SK-N-SH treated with all-trans-retinoic acid at 6 μM for 48 hours (cell line): Measurements from ENCODE around the gene KLRF2.

Source experiments
- ATAC-seq: fragments of 200-7000 bp; cut with Tn5 transposase; 3 replicates; pipeline ENCODE4 v1.9.1; 2020; ENCODE audit warnings: mild to moderate bottlenecking, moderate library complexity
- ARNTL ChIP-seq: fragments of 450-650 bp; formaldehyde crosslinking; IDR thresholded peaks from 2 replicates; pipeline ENCODE4 v1.5.0; 2020; ENCODE audit warnings: low read depth, mild to moderate bottlenecking, moderate library complexity, borderline replicate concordance
- CREB5 ChIP-seq: fragments of 250-450 bp; sonication (Bioruptor Pico); IDR thresholded peaks from 2 replicates; pipeline ENCODE4 v1.5.1; 2020; ENCODE audit warnings: low read depth, mild to moderate bottlenecking, moderate library complexity
- CSDC2 ChIP-seq: fragments of 250-450 bp; sonication (Bioruptor Pico); IDR thresholded peaks from 2 replicates; pipeline ENCODE4 v1.5.0; 2020; ENCODE audit warnings: mild to moderate bottlenecking, moderate library complexity
- ESRRG ChIP-seq: fragments of 250-450 bp; sonication (Bioruptor Pico); IDR thresholded peaks from 2 replicates; pipeline ENCODE4 v1.6.1; 2021; ENCODE audit warnings: mild to moderate bottlenecking
- GLIS3 ChIP-seq: fragments of 250-450 bp; sonication (Bioruptor Pico); IDR thresholded peaks from 2 replicates; pipeline ENCODE4 v1.5.0; 2020; ENCODE audit warnings: mild to moderate bottlenecking, moderate library complexity
- ISL1 ChIP-seq: fragments of 250-450 bp; sonication (Bioruptor Pico); IDR thresholded peaks from 2 replicates; pipeline ENCODE4 v2.1.2; 2022; ENCODE audit warnings: mild to moderate bottlenecking, moderate library complexity
- OSR1 ChIP-seq: fragments of 250-450 bp; sonication (Bioruptor Pico); IDR thresholded peaks from 2 replicates; pipeline ENCODE4 v1.8.0; 2022; ENCODE audit warnings: moderate library complexity, mild to moderate bottlenecking, inconsistent platforms
- POU6F1 ChIP-seq: fragments of 250-450 bp; sonication (Bioruptor Pico); IDR thresholded peaks from 2 replicates; pipeline ENCODE4 v1.8.0; 2021; ENCODE audit warnings: low read depth, mild to moderate bottlenecking, moderate library complexity, borderline replicate concordance
- PPARA ChIP-seq: fragments of 250-450 bp; sonication (Bioruptor Pico); IDR thresholded peaks from 2 replicates; pipeline ENCODE4 v1.5.0; 2020; ENCODE audit warnings: mild to moderate bottlenecking, borderline replicate concordance
- RARB ChIP-seq: fragments of 250-450 bp; sonication (Bioruptor Pico); IDR thresholded peaks from 2 replicates; pipeline ENCODE4 v1.8.0; 2021; ENCODE audit warnings: mild to moderate bottlenecking, moderate library complexity
- SNAI2 ChIP-seq: fragments of 250-450 bp; sonication (Bioruptor Pico); IDR thresholded peaks from 2 replicates; pipeline ENCODE4 v1.5.0; 2020; ENCODE audit warnings: mild to moderate bottlenecking, moderate library complexity
- TCF4 ChIP-seq: fragments of 250-450 bp; sonication (Bioruptor Pico); IDR thresholded peaks from 2 replicates; pipeline ENCODE4 v1.8.0; 2021; ENCODE audit warnings: mild to moderate bottlenecking, moderate library complexity, borderline replicate concordance
- TOX ChIP-seq: fragments of 250-450 bp; sonication (Bioruptor Pico); IDR thresholded peaks from 2 replicates; pipeline ENCODE4 v1.8.0; 2021; ENCODE audit warnings: mild to moderate bottlenecking, moderate library complexity, borderline replicate concordance
- TSHZ2 ChIP-seq: fragments of 250-450 bp; sonication (Bioruptor Pico); IDR thresholded peaks from 2 replicates; pipeline ENCODE4 v1.5.0; 2020; ENCODE audit warnings: mild to moderate bottlenecking, moderate library complexity
- ZC3H10 ChIP-seq: fragments of 250-450 bp; sonication (Bioruptor Pico); IDR thresholded peaks from 2 replicates; pipeline ENCODE4 v1.5.1; 2021; ENCODE audit warnings: mild to moderate bottlenecking, moderate library complexity
- ZFP3 ChIP-seq: fragments of 250-450 bp; sonication (Bioruptor Pico); IDR thresholded peaks from 2 replicates; pipeline ENCODE4 v1.5.0; 2020; ENCODE audit warnings: mild to moderate bottlenecking, moderate library complexity
- ZFP30 ChIP-seq: fragments of 450-650 bp; formaldehyde crosslinking; IDR thresholded peaks from 2 replicates; pipeline ENCODE4 v1.5.0; 2022; ENCODE audit warnings: mild to moderate bottlenecking, moderate library complexity
- ZNF565 ChIP-seq: fragments of 450-650 bp; formaldehyde crosslinking; conservative IDR thresholded peaks from 2 replicates; pipeline ENCODE4 v1.5.0; 2020; ENCODE audit warnings: low read depth, mild to moderate bottlenecking, moderate library complexity
- ZNF8 ChIP-seq: fragments of 450-650 bp; formaldehyde crosslinking; IDR thresholded peaks from 2 replicates; pipeline ENCODE4 v1.5.0; 2020; ENCODE audit warnings: mild to moderate bottlenecking, moderate library complexity
- TF ChIP-seq, protein P1 (sequence below): fragments of 250-450 bp; sonication (Bioruptor Pico); IDR thresholded peaks from 2 replicates; pipeline ENCODE4 v1.5.1; 2021; ENCODE audit warnings: mild to moderate bottlenecking, moderate library complexity
- TF ChIP-seq, protein P2 (sequence below): fragments of 250-450 bp; sonication (Bioruptor Pico); IDR thresholded peaks from 2 replicates; pipeline ENCODE4 v1.8.0; 2020; ENCODE audit warnings: mild to moderate bottlenecking, moderate library complexity, borderline replicate concordance

The KLRF2 gene

DNA sequence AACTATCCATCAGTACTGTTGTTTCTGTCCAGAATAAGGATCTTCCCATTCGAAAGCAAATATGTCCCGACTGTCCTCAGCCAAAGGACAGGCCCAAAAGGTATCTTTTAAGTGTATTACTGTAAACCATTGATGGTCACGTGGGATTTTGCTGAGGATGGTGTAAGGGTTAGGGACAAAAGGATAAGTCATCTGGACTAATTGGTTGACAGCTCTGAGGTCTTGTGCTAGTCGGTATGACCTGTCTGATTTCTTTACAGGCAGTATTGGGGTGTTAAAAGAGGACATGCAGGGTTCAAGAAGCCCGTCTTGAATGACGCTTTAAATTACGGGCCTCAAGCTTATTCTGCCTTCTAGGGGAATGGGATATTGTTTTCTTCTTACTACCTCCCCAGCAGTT, 26.5 kb downstream of the KLRF2 start (continued):
- TF ChIP-seq ZNF565 (no peak), ARNTL (CRISPR knock-in tag) (no peak), CSDC2 (CRISPR knock-in tag) (no peak), ZNF8 (no peak), TOX (CRISPR knock-in tag) (no peak)

DNA sequence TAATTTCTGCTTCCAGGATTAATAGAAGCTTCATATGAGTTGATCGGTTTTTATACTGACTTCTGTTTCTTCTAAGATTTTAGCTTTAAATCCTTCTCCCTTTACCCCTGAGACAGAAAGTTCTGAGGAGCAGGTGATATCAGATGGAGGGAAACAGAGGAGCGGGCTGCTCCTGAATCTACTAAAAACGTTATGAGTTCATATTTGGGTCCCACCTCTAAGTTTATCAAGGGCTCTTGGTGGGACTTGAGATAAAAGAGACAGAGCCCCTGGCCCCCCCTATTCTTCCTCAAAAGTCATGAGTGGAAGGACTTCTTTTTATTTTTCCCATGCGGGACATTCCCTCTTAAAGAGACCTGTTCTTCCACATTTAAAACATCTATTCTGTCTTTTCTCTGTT, 27.1 kb downstream of the KLRF2 start:
- TF ChIP-seq SNAI2 (CRISPR knock-in tag): no peak
- TF ChIP-seq OSR1 (CRISPR knock-in tag): no peak
- no peak for TF ChIP-seq ESRRG (CRISPR knock-in tag)
- no peak for TF ChIP-seq PPARA
- no peak for TF ChIP-seq ZFP3 (CRISPR knock-in tag)
- TF ChIP-seq, protein P1, sequence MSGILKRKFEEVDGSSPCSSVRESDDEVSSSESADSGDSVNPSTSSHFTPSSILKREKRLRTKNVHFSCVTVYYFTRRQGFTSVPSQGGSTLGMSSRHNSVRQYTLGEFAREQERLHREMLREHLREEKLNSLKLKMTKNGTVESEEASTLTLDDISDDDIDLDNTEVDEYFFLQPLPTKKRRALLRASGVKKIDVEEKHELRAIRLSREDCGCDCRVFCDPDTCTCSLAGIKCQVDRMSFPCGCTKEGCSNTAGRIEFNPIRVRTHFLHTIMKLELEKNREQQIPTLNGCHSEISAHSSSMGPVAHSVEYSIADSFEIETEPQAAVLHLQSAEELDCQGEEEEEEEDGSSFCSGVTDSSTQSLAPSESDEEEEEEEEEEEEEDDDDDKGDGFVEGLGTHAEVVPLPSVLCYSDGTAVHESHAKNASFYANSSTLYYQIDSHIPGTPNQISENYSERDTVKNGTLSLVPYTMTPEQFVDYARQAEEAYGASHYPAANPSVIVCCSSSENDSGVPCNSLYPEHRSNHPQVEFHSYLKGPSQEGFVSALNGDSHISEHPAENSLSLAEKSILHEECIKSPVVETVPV (CRISPR knock-in tag): no peak
- TF ChIP-seq TSHZ2: no peak
- TF ChIP-seq, protein P2, sequence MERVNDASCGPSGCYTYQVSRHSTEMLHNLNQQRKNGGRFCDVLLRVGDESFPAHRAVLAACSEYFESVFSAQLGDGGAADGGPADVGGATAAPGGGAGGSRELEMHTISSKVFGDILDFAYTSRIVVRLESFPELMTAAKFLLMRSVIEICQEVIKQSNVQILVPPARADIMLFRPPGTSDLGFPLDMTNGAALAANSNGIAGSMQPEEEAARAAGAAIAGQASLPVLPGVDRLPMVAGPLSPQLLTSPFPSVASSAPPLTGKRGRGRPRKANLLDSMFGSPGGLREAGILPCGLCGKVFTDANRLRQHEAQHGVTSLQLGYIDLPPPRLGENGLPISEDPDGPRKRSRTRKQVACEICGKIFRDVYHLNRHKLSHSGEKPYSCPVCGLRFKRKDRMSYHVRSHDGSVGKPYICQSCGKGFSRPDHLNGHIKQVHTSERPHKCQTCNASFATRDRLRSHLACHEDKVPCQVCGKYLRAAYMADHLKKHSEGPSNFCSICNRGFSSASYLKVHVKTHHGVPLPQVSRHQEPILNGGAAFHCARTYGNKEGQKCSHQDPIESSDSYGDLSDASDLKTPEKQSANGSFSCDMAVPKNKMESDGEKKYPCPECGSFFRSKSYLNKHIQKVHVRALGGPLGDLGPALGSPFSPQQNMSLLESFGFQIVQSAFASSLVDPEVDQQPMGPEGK (CRISPR knock-in tag): no peak
- TF ChIP-seq POU6F1: no peak
- no peak for TF ChIP-seq RARB (CRISPR knock-in tag)
- TF ChIP-seq CSDC2 (CRISPR knock-in tag): no peak
- TF ChIP-seq ZFP30 (CRISPR knock-in tag): no peak
- TF ChIP-seq ZNF565: no peak
- no peak for TF ChIP-seq TCF4 (CRISPR knock-in tag)
- no peak for TF ChIP-seq CREB5 (CRISPR knock-in tag)
- no peak for TF ChIP-seq GLIS3 (CRISPR knock-in tag)
- TF ChIP-seq ISL1 (CRISPR knock-in tag): no peak
- TF ChIP-seq ZC3H10: no peak
- no peak for TF ChIP-seq ARNTL (CRISPR knock-in tag)
- TF ChIP-seq, all 23 proteins: peak for 0
- ATAC-seq: no peak

DNA sequence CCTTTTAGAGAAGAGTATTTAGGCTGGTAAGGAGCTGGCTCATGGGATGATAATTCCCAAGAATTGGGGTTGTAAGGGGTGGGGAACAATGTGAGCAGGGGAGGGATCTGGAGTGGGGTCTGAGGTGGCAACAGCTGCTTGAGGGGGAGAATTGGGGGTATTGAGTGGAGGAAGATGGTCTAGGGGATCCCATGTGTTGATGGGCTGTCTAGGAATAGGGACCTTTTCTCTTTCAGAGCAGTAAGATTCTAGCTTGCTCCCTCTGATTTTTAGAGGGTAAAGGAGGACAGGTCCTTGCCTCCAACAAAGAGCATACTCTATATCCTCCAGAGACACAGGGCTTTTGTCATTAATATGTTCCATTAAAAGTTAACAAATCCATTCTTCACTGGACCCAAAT, 28.4 kb downstream of the KLRF2 start:
- no peak for ATAC-seq
- TF ChIP-seq ARNTL (CRISPR knock-in tag) (no peak), ZNF565 (no peak), POU6F1 (no peak), ISL1 (CRISPR knock-in tag) (no peak), ZFP3 (CRISPR knock-in tag) (no peak), TOX (CRISPR knock-in tag) (no peak), ESRRG (CRISPR knock-in tag) (no peak), TCF4 (CRISPR knock-in tag) (no peak), GLIS3 (CRISPR knock-in tag) (no peak), SNAI2 (CRISPR knock-in tag) (no peak), CREB5 (CRISPR knock-in tag) (no peak)
- TF ChIP-seq, protein P1 (CRISPR knock-in tag): no peak
- TF ChIP-seq, protein P2 (CRISPR knock-in tag): no peak
